Breast epithelium (tissue), 4 donors: Measurements from ENCODE around the gene COL7A1. TPM values are rescaled to one million over a fixed set of nuclear protein-coding genes. Genes with fewer than 3 reads are reported as not detected.

ENCODE experiments used
- DNase-seq, 2 donors: peaks; one replicate each; pipeline ENCODE4 v3.0.0-alpha.2; 2019; ENCODE audit warnings: low spot score in 2 of 2
- H3K27ac ChIP-seq, 2 donors: fragments of 200-600 bp; sonication (generic) in 1 of 2; one replicate each; pipeline ENCODE4 v1.5.1; 2016 to 2019; ENCODE audit warnings: mild to moderate bottlenecking in 1 of 2
- H3K27me3 ChIP-seq, 2 donors: fragments of 200-600 bp; sonication (generic) in 1 of 2; one replicate each; pipeline versions ENCODE4 v1.5.1 to v1.6.0; 2017 to 2019; ENCODE audit warnings: control low read depth in 1 of 2, mild to moderate bottlenecking in 1 of 2
- H3K36me3 ChIP-seq: fragments of 200-600 bp; one replicate; pipeline ENCODE4 v1.5.1; 2019
- H3K4me1 ChIP-seq, 2 donors: fragments of 200-600 bp; sonication (generic); one replicate each; pipeline ENCODE4 v1.5.1; 2016 to 2019; ENCODE audit warnings: control low read depth in 1 of 2
- H3K4me3 ChIP-seq, 3 donors: fragments of 200-600 bp; sonication (generic); 1 replicate in 2 of 3; 2 replicates in 1 of 3; pipeline ENCODE4 v1.5.1; 2016 to 2019; ENCODE audit warnings: mild to moderate bottlenecking in 3 of 3, moderate library complexity in 2 of 3
- H3K9me3 ChIP-seq, 2 donors: fragments of 200-600 bp; sonication (generic) in 1 of 2; one replicate each; pipeline ENCODE4 v1.5.1; 2016 to 2019; ENCODE audit warnings: control low read depth in 1 of 2
- CTCF ChIP-seq, 3 donors: fragments of 450-650 bp; IDR thresholded peaks; one replicate each; pipeline ENCODE4 v1.5.1; 2016 to 2017; ENCODE audit warnings: antibody characterized with exemption in 3 of 3, mild to moderate bottlenecking in 3 of 3, moderate library complexity in 3 of 3
- POLR2A ChIP-seq: fragments of 450-650 bp; IDR thresholded peaks from one replicate; pipeline ENCODE4 v1.6.1; 2016; ENCODE audit warnings: antibody characterized with exemption, mild to moderate bottlenecking, moderate library complexity
- POLR2AphosphoS5 ChIP-seq, 3 donors: sonication (generic); formaldehyde crosslinking; IDR thresholded peaks; one replicate each; pipeline ENCODE4 v1.6.1; 2017; ENCODE audit warnings: antibody characterized with exemption in 3 of 3
- intact Hi-C: fragments of 100-400 bp; cut with DNase I; formaldehyde crosslinking; loops from one replicate; pipeline ENCODE4 v1.15.1; 2023; ENCODE audit warnings: low total_unique reads
- total RNA-seq, 3 donors: library from RNA; depleted of rRNA; stranded (reverse); fragments of >200 nt; gene quantifications; one replicate each; pipeline ENCODE4 v1.1.0, GENCODE V29; 2016

Gene COL7A1
- total RNA-seq, 3 donors from 2014 or later, result 0.48 to 18.6 (median 12.5) TPM

DNA sequence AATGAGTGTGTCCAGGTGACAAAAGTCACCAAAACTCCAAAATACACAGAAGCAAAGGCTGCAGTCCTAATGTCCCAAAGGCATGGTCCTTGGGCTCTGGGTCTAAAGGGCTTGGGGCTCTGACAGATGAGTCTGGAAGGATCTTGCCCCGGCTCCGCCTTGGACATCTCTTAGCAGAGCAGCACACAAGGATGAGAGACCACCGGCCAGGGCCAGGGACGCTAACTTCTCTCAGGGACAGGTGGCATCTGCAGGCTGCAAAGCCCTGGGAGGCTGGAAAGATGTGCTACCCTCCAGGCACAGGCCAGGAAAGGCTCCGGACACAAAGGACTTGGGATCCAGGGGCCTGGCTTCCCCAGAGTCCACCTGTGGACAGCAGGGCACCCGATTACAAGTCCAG, 77.1 kb downstream of the COL7A1 start:
- Histone ChIP-seq H3K4me3 (no peak overlapping the region), H3K27me3 (no peaks in the 10 kb centered on the region), H3K4me1 (no peaks in the 10 kb centered on the region), H3K9me3 (no peaks in the 10 kb centered on the region), H3K27ac (no peak overlapping the region), H3K36me3 (no peaks in the 10 kb centered on the region)
- TF ChIP-seq POLR2AphosphoS5 (IDR thresholded peaks at IDR 0.05) (no peak), POLR2A (no peak), CTCF (IDR thresholded peaks at IDR 0.05) (no peak)
- intact Hi-C loops, result no loop called here
- DNase-seq, result no peak

DNA sequence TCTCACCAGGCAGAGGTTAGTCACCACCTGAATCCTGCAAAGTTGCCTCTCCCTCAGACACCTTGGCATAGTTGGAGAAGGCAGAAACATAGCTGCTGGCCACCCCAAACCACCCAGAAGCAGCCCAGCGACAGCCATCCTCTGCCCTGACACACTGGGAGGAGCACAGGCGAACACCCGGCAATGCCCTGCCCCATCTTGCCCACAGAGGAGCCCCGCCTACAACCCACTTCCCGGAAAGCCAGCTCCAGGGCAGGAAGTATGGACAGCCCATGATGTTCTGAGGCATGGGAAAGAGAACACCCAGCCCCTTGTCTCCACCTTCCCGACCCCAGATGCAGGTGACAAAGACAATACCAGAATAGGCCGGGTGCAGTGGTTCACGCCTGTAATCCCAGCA, 78.6 kb downstream of the COL7A1 start:
- Histone ChIP-seq H3K9me3 (no peaks in the 10 kb centered on the region), H3K4me3 (no peak overlapping the region), H3K27me3 (no peaks in the 10 kb centered on the region), H3K4me1 (no peaks in the 10 kb centered on the region), H3K27ac (no peak overlapping the region), H3K36me3 (no peaks in the 10 kb centered on the region)
- TF ChIP-seq POLR2A (no peak), POLR2AphosphoS5 (IDR thresholded peaks at IDR 0.05) (no peak), CTCF (IDR thresholded peaks at IDR 0.05) (no peak)
- no peak for DNase-seq
- intact Hi-C loops, result no loop called here

DNA sequence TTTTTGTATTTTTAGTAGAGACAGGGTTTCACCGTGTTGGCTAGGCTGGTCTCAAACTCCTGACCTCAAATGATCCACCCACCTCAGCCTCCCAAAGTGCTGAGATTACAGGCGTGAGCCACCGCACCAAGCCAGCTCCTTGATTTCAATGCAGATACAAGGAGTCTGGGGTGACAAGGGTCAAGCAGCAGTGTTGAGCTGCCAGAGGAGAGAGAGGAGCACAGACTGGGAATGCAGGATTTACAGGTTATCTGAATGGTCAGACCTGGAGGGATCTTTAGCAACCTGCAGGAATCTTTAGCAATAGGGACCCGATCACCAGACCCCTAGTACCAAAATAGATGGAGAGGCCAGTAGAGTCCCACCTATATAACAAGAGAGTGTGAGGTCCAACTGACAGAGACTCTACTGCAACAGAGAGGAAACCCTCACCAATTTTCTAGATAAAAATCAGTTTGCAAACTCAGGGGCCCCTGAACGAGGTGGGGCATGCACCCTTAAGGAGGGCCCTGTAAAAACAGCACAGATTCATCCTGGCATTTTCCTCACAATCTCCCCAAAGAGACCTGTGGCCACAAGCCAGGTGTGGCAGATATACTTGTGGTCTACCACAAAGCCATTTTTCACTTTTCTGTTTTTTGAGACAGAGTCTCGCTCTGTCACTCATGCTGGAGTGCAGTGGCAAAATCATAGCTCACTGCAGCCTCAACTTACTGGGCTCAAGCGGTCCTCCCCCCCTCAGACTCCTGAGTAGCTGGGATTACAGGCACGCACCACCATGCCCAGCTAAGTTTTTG, 80.5 kb downstream of the COL7A1 start:
- TF ChIP-seq CTCF (IDR thresholded peaks at IDR 0.05) (no peak), POLR2AphosphoS5 (IDR thresholded peaks at IDR 0.05) (no peak), POLR2A (no peak)
- Histone ChIP-seq H3K27me3 (no peaks in the 10 kb centered on the region), H3K4me3 (no peak overlapping the region), H3K27ac (no peak overlapping the region), H3K9me3 (no peaks in the 10 kb centered on the region), H3K36me3 (no peaks in the 10 kb centered on the region), H3K4me1 (no peaks in the 10 kb centered on the region)
- intact Hi-C loops, result no loop called here
- no peak for DNase-seq

Other genes with a start within 250 kb of the COL7A1 start
- under 1 TPM in 2 of 3 donors, not detected in 1; 0.32 to 0.66 TPM for gene FBXW12, start 223.1 kb downstream of the COL7A1 start, total RNA-seq
- 100 to 1,000 TPM in 2 of 3 donors, 10 to 100 TPM in 1; 60.2 to 182 (median 148) TPM for gene PLXNB1, start 165.2 kb downstream of the COL7A1 start, total RNA-seq
- gene CCDC51, start 155.2 kb downstream of the COL7A1 start, total RNA-seq, result 10 to 100 TPM; 12.5 to 14.7 (median 13.9) TPM
- gene TMA7, start 155.1 kb downstream of the COL7A1 start, total RNA-seq, result 100 to 1,000 TPM; 270 to 343 (median 333) TPM
- gene ATRIP, start 148.6 kb downstream of the COL7A1 start, total RNA-seq, result 1 to 10 TPM; 8.2 to 8.6 (median 8.2) TPM
- gene SHISA5, start 91.2 kb downstream of the COL7A1 start, total RNA-seq, result 10 to 100 TPM; 65.6 to 90.1 (median 77.0) TPM
- 1 to 10 TPM; 1.8 to 6.9 (median 5.2) TPM for gene PFKFB4, start 38.5 kb downstream of the COL7A1 start, total RNA-seq
- gene UCN2, start 31.5 kb downstream of the COL7A1 start, total RNA-seq, result under 1 TPM in 1 of 3 donors, not detected in 2; 0.44 TPM
- 100 to 1,000 TPM; 163 to 230 (median 180) TPM for gene UQCRC1, start 14.3 kb upstream of the COL7A1 start, total RNA-seq
- gene TMEM89, start 26.4 kb upstream of the COL7A1 start, total RNA-seq, result not detected
- 10 to 100 TPM; 12.6 to 21.6 (median 16.0) TPM for gene SLC26A6, start 40.1 kb upstream of the COL7A1 start, total RNA-seq
- gene CELSR3, start 67.6 kb upstream of the COL7A1 start, total RNA-seq, result 1 to 10 TPM in 2 of 3 donors, under 1 TPM in 1; 0.88 to 1.3 (median 1.1) TPM
- 10 to 100 TPM; 31.8 to 40.3 (median 36.4) TPM for gene NCKIPSD, start 90.6 kb upstream of the COL7A1 start, total RNA-seq
- gene IP6K2, start 121.9 kb upstream of the COL7A1 start, total RNA-seq, result 100 to 1,000 TPM in 2 of 3 donors, 10 to 100 TPM in 1; 84.0 to 185 (median 126) TPM